Mucosa of descending colon (tissue), 3 donors: ENCODE results near the gene ELMO1. TPM values are rescaled to one million over a fixed set of nuclear protein-coding genes. Genes with fewer than 3 reads are reported as not detected.

Experiments used
- ATAC-seq: fragments of 200-7000 bp; cut with Tn5 transposase; one replicate; pipeline ENCODE4 v1.9.1; 2020; ENCODE audit warnings: mild to moderate bottlenecking, moderate library complexity
- DNase-seq, 3 donors: peaks; one replicate each; pipeline ENCODE4 v3.0.0-alpha.2; 2020
- H3K36me3 ChIP-seq: fragments of 200-600 bp; one replicate; pipeline ENCODE4 v1.8.0; 2021; ENCODE audit warnings: low read depth, mild to moderate bottlenecking
- H3K4me1 ChIP-seq: fragments of 200-600 bp; one replicate; pipeline ENCODE4 v1.8.0; 2021; ENCODE audit warnings: low read depth, mild to moderate bottlenecking
- H3K4me3 ChIP-seq: fragments of 200-600 bp; one replicate; pipeline ENCODE4 v1.8.0; 2021; ENCODE audit warnings: mild to moderate bottlenecking
- H3K9me3 ChIP-seq: fragments of 200-600 bp; one replicate; pipeline ENCODE4 v1.8.0; 2021; ENCODE audit warnings: mild to moderate bottlenecking
- CTCF ChIP-seq: fragments of 200-600 bp; IDR thresholded peaks from one replicate; pipeline ENCODE4 v1.8.0; 2022; ENCODE audit warnings: antibody characterized with exemption, mild to moderate bottlenecking
- intact Hi-C, 2 donors: fragments of 100-400 bp; cut with DNase I in 1 of 2; cut with micrococcal nuclease in 1 of 2; formaldehyde crosslinking; loops; one replicate each; pipeline versions ENCODE4 v1.11.0 to v1.11.1; 2022; cut with DNase I, micrococcal nuclease
- total RNA-seq, 3 donors: library from RNA; stranded (reverse); fragmentation: NEBNext Ultra II Directional in 2 of 3; extraction: Animal tissue kit (Norgen Biotek cat#: 25700) in 2 of 3; gene quantifications; one replicate each; pipeline versions ENCODE4 v1.2.1 to v1.2.4, GENCODE V29; 2021 to 2023
- donor health status: DM: no; HTN: no; CAD: no; lungs with moderate emphysema.
- donor health status: DM: no; HTN: no; CAD: no.
- donor health status: DM: no; HTN: yes; CAD: no.

ELMO1 gene
- total RNA-seq, 3 donors from 2014 or later: 9.7 to 27.2 (median 18.2) TPM

GRCh38 chr7:37443627-37444026 lies 5.0 kb downstream of the ELMO1 start:
- H3K36me3 ChIP-seq: no peaks in the 10 kb centered on the region
- ATAC-seq: no peak
- TF ChIP-seq CTCF: no peak
- no peaks in the 10 kb centered on the region for H3K4me1 ChIP-seq
- H3K4me3 ChIP-seq: no peak overlapping the region
- no peak for DNase-seq
- intact Hi-C loops: no loop called here
- no peaks in the 10 kb centered on the region for H3K9me3 ChIP-seq

- intact Hi-C loops: no loop called here
Measured at GRCh38 chr7:37442268-37442667, 6.4 kb downstream of the ELMO1 start.

GRCh38 chr7:37441816-37442215 lies 6.8 kb downstream of the ELMO1 start:
- no peak for TF ChIP-seq CTCF
- no peaks in the 10 kb centered on the region for H3K4me1 ChIP-seq
- H3K36me3 ChIP-seq: no peaks in the 10 kb centered on the region
- ATAC-seq: no peak
- intact Hi-C loops: no loop called here
- no peaks in the 10 kb centered on the region for H3K9me3 ChIP-seq
- no peak overlapping the region for H3K4me3 ChIP-seq
- no peak for DNase-seq

More at GRCh38 chr7:37442268-37442667, 6.4 kb downstream of the ELMO1 start:
- H3K36me3 ChIP-seq: no peaks in the 10 kb centered on the region
- H3K9me3 ChIP-seq: no peaks in the 10 kb centered on the region
- DNase-seq: no peak
- TF ChIP-seq CTCF: no peak
- H3K4me1 ChIP-seq: no peaks in the 10 kb centered on the region
- no peak for ATAC-seq
- no peak overlapping the region for H3K4me3 ChIP-seq

GRCh38 chr7:37441386-37441760 lies 7.3 kb downstream of the ELMO1 start:
- DNase-seq (no peak), ATAC-seq (no peak)
- Histone ChIP-seq H3K36me3 (no peaks in the 10 kb centered on the region), H3K4me3 (no peak overlapping the region), H3K9me3 (no peaks in the 10 kb centered on the region), H3K4me1 (no peaks in the 10 kb centered on the region)
- no peak for TF ChIP-seq CTCF
- intact Hi-C loops: no loop called here

GRCh38 chr7:37440738-37441385 lies 7.8 kb downstream of the ELMO1 start:
- Histone ChIP-seq H3K9me3 (no peaks in the 10 kb centered on the region), H3K36me3 (no peaks in the 10 kb centered on the region), H3K4me1 (no peaks in the 10 kb centered on the region), H3K4me3 (no peak overlapping the region)
- TF ChIP-seq CTCF: no peak
- intact Hi-C loops: no loop called here
- ATAC-seq (peak; percentile 43), DNase-seq (no peak)

- H3K36me3 ChIP-seq: no peaks in the 10 kb centered on the region
- no peaks in the 10 kb centered on the region for H3K4me1 ChIP-seq
- intact Hi-C loops: no loop called here
Measured at GRCh38 chr7:37439653-37440026, 9.0 kb downstream of the ELMO1 start.

More at GRCh38 chr7:37439653-37440026, 9.0 kb downstream of the ELMO1 start:
- no peaks in the 10 kb centered on the region for H3K9me3 ChIP-seq
- H3K4me3 ChIP-seq: no peak overlapping the region
- no peak for ATAC-seq
- DNase-seq: no peak
- TF ChIP-seq CTCF: no peak
